GM21619 (cell line): ENCODE measurements around the gene MEX3A.
A peak's percentile ranks its signal among the peaks of the same experiment; 100 is the strongest.
"Not testable (repeated sequence)": the region's sequence is repeated elsewhere in the genome, so short reads cannot be mapped to it uniquely, and the experiment has no call there.

Experiments
- ATAC-seq: cut with Tn5 transposase; IDR thresholded peaks from one replicate; pipeline ENCODE4 v1.9.1; 2021; ENCODE audit not compliant: unreplicated experiment

MEX3A gene

DNA sequence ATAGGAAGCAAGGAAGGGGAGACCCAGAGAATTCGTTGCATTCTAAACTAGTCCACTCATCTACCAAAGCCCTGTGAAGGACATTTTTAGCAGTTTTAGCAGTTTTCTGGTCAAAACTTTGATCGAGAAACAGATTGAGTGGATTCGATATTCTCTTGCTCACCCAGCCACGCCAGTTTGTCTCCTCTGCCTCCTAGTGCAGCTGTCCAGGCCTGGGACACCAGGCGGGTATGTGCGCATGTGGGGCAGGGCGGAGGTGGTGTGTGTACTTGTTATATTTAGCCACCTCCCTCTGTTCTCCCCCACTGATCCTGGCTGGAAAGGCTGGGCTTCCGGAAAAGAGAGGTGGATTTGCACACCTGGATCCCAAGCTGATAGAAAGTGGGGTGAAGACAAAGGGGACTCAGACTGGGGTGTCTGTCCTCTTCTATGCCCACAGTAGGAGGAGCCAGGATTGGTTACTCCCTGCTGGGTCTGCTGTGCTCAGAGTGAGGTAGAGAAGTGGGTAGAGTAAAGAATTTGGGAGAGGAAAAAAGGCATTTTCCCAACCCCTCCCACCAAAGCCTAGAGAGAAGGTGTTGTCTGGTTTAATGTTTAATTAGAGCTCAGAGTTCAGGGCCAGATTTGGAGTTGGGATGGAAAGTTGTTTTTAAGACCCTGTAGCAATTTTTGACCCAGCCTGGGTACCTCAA is 36.1 kb upstream of the MEX3A start:
- no peak for ATAC-seq

DNA sequence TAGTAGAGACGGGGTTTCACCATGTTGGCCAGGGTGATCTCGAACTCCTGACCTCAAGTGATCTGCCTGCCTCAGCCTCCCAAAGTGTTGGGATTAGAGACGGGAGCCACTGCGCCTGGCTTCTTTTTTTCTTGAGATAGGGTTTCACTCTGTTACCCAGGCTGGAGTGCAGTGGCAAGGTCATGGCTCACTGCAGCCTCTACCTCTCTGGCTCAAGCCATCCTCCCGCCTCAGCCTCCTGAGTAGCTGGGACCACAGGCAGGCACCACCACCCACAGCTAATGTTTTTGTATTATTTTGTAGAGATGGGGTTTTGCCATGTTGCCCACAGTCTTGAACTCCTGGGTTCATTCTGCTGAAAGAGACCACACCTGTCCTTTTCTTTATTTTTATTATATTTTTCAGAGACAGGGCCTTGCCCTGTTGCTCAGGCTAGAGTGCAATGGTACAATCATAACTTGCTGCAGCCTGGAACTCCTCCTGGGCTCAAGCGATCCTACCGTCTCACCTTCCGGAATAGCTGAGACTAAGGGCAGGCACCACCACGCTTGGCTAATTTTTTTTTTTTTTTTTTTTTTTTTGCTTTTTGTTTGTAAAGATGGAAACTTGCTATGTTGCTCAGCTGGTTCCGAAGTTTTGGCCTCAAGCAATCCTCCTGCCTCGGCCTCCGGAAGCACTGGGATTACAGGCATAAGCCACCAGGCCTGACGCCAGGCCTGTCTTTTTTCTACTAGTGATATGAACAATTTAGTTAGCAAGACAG is 35.3 kb upstream of the MEX3A start:
- no peak for ATAC-seq

DNA sequence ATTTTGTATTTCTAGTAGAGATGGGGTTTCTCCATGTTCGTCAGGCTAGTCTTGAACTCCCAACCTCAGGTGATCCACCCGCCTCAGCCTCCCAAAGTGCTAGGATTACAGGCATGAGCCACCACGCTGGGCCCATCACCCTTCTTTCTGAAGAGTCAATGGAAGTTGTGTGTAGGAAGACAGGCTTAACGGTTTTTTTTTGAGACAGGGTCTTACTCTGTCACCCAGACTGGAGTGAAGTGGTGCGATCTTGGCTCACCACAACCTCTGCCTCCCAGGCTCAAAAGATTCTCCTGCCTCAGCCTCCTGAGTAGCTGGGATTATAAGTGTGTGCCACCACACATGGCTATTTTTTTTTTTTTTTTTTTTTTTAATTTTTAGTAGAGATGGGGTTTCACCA is 34.5 kb upstream of the MEX3A start:
- not testable (repeated sequence) for ATAC-seq

DNA sequence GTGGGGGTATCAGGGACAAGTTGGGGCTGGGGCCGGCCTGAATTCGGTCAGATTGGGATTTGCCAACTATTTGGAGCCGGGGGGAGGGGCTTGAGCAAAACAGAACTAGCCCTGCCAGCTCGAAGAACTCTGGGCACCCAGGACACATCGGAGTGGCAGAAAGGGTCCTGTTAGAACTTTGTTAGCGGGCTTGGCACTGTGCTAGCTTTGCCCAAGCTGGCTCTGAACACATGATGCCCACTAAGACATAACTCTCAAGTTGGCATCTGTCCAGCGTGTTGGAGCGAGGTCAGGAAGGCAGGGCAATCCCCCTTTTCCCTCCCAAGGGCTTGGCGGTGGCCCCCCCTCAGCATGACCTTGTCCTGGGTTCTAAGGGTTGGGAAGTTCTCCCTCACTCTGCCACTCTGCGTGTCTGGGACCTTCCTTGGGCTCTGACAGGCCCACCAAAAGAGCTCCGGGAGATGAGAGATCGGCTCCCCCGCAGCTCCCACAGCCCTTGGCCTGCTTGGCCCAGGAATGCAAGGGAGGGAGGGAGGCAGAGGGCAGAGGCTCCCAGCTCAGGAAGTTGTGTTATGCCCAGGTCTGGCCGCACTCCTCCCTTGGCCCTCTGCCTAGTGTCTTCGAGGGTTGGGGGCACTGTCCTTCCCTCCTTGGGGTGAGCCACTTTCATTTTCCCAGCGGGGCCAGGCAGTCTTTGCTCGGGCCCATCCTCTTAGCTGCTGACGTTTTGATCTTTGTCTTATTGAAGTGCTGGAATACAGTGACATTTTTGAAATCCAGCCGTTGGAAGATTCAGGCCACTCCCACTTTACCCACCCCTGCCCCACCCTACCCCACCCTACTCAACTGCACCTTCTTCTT is 33.5 kb upstream of the MEX3A start:
- ATAC-seq, result no peak

DNA sequence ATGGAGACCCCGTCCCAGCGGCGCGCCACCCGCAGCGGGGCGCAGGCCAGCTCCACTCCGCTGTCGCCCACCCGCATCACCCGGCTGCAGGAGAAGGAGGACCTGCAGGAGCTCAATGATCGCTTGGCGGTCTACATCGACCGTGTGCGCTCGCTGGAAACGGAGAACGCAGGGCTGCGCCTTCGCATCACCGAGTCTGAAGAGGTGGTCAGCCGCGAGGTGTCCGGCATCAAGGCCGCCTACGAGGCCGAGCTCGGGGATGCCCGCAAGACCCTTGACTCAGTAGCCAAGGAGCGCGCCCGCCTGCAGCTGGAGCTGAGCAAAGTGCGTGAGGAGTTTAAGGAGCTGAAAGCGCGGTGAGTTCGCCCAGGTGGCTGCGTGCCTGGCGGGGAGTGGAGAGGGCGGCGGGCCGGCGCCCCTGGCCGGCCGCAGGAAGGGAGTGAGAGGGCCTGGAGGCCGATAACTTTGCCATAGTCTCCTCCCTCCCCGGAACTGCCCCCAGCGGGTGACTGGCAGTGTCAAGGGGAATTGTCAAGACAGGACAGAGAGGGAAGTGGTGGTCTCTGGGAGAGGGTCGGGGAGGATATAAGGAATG is 32.8 kb upstream of the MEX3A start:
- ATAC-seq, result no peak

DNA sequence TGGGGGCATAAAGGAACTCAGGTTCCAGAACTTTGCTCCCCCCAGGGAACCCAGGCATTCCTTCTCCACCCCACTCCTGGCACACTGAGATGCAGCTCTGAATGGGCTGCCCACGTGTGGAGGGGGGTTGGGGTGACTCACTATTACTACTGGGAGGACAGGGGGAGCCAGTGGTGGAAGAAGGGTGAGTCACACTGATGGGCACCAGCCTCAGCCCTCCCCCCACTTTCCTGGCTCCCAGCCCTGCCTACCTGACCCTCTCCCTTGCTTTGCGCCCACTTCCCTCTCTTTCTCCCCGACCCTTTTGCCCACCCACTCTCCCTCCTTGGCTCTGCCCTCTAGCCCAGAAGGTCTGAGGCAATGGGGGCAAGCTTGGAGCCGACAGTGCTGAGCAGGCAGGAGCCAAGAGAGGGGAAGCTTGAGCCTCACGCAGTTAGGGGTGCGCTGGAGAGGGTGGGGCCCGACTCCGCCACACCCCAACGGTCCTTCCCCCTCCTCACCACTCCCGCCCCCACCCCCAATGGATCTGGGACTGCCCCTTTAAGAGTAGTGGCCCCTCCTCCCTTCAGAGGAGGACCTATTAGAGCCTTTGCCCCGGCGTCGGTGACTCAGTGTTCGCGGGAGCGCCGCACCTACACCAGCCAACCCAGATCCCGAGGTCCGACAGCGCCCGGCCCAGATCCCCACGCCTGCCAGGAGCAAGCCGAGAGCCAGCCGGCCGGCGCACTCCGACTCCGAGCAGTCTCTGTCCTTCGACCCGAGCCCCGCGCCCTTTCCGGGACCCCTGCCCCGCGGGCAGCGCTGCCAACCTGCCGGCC is 32.0 kb upstream of the MEX3A start, which contains the start of gene LMNA:
Gene LMNA (plus strand): TSS at position 611 of the 818 bp plus-strand sequence. CDS start 208 bp downstream, outside the sequence.
- peak; percentile 70 for ATAC-seq

DNA sequence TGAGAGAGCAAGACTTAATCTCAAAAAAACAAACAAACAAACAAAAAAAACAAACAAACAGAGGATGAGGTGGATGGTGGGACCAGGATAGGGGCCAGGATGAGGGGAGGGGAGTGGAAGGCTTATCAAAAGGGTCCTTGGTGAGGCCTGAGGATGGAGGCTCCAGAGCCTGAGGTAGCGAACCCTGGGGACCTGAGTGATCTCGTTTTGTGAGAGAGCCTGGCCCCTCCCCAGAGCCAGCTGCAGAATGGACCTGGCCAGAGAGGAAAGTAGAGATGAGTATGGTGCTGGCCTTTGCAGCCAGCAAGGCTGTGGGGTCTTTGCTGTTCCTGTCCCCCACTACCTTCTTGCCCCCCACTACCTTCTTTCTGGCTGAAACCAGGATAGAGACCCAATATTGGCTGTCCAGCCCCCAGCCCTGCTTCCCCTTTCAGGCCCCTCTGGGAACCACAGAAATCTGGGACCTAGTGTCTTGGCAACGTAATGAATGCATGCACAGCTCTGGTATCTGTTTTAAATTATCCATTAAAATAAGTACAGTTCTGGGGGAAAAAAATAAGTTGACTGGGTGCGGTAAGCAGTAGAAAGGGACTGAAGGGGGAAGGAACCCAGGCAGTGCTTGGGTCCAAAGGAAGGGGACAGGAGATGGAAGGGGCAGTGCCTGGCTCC is 31.2 kb upstream of the MEX3A start:
- no peak for ATAC-seq

DNA sequence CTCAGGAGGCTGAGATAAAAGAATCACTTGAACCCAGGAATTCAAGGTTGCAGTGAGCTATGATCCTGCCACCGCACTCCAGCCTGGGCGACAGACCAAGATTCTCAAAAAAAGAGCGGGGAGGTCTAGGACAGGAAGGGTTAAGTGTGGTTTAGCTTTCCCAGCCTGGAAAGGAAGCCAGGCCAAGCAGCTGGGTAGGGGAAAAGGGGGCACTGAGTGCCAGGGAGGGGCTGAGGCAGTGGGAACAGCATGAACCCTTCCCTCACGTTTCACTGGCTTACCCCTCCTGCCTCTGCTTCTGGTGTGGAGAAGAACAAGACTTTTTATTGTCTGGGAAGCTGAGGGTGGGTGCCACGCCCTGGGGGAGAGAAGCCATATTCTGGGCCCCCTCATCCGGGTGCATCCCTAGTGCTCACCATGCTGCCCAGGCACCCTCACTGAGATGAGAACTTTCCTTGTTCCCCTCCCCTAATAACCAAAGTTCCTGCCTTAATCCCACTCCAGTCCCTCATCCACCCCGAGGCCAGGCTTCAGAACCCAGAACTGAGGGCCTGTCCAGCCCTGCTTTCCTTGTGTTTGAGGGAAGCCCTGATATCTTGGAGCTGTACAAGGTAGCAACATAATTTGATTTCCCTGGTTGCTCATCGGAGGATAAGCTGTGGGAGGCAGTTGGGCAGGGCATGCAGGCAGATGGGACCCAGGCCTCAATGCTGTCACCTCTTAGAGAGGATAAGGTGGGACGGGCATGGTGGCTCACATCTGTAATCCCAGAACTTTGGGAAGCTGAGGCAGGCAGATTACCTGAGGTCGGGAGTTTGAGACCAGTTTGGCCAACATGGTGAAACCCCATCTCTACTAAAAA is 30.2 kb upstream of the MEX3A start:
- ATAC-seq, result no peak

DNA sequence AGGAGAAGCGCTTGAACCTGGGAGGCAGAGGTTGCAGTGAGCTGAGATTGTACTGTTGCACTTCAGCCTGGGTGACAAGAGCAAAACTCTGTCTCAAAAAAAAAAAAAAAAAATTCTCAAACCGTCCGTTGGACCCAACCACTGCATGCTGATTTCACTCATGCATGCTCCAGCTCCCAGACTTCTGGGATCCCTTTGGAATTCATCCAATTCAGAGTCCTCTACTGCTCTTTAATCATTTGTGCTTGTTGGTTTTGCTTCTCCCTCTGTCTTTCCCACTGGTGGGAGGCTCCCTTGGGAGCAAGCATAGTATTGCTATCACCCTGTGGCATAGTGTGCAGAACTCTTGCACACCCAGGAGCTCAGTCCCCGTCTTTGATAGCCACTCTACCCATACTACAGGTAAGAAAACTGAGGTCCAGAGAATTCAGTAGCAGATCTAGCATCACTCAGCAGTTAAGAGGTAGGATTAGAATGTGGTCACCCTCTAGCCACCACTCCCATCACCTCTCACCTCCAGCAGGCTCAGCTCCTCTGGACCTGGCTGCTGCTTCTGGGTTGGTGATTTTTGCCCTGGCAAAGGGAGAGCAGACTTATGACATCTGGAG is 29.2 kb upstream of the MEX3A start:
- no peak for ATAC-seq

DNA sequence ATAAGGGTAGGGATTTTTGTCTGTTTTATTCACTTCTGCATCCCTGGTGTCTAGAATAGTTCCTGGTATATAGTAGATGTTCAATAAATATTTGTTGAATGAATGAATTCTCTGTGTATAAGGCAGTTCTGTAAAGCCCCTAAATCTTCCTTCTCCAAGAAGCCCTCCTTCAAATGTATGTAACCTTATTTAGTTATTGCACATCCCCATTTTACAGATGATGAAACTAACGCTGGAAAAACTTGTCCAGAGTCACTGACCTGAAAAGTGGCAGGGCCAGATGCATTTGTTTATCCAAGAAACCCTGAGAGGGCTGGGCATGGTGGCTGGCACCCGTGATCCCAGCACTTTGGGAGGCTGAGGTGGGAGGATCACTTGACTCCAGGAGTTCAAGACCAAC is 28.0 kb upstream of the MEX3A start:
- ATAC-seq, result no peak

DNA sequence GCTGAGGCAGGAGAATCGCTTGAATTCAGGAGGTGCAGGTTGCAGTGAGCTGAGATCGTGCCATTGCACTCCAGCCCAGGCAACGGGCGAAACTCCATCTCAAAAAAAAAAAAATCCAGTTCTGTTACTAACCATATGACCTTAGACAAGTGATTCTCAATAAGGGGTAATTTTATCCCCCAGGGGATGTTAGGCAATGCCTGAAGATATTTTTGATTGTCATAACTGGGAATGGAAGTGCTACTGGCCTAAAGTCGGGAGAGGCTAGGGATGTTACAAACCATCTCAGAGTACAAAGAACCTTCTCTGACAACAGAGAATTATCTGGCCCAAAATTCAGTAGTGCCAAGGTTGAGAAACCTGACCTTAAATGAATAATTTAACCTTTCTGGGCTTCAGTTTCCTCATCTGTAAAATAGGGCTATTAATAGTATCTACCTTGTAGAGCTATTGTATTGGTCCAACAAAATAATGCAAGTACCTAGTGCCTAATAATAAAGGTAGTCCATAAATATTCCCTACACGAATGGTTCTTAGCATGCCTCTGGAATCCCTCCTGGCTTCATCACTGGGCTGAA is 26.5 kb upstream of the MEX3A start:
- no peak for ATAC-seq

DNA sequence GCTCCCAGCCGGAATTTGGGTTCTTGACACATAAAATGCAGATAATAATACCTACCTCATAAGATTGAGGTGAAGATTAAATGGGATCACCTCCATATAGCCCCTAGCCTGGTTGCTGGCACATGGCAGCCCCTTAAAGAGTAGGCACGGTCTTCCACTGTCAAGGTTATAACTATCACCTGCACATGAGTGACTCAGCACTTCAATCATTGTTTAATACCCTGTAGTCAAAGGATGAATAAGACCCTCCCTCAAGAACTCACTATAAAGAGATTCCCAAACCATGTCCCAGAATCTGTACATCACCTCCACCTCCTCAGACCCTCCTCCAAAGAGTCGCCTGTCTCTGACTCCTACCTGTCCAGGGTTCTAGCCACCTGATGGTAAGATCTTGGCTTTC is 25.8 kb upstream of the MEX3A start:
- no peak for ATAC-seq

DNA sequence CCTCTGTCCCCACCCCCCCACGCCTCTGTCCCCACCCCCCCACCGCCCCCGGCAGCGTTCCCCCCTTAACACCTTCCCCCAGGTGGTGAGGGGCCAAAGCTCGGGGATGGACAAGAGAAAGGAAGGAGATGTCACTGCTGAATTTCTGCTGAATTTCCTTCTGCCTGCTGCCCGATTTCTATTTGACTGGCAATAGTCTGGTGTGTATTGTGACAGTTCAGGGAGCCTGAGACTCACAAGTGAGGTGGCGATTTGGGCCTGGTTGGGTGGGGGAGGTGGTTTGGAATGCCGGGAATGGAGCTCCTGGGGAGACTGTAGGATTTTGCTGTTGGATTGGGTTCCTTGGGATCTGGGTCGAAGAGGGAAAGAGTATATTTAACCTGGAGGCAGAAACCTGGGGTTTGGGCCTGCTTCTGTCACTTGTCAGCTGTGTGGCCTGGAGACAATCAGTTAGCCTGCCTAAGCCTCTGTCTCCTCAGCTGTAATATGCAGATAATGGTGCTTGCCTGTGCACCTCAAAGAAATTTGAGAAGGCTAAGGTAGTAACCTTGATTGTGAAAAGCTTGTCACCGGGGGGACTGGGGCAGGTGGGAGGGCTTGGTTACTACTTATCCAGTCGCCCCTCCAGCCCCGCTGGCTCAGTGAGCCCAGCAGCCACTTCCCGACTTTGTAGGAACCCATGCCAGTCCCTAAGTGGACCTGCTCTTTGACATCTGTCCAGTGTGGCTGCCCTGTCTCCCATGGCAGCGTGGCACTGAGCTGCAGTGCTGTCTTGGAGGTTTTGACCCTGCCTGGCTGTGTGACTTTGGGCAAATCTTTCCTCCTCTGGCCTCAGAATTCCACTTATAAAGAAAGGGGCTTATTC is 24.6 kb upstream of the MEX3A start:
- ATAC-seq, result no peak

DNA sequence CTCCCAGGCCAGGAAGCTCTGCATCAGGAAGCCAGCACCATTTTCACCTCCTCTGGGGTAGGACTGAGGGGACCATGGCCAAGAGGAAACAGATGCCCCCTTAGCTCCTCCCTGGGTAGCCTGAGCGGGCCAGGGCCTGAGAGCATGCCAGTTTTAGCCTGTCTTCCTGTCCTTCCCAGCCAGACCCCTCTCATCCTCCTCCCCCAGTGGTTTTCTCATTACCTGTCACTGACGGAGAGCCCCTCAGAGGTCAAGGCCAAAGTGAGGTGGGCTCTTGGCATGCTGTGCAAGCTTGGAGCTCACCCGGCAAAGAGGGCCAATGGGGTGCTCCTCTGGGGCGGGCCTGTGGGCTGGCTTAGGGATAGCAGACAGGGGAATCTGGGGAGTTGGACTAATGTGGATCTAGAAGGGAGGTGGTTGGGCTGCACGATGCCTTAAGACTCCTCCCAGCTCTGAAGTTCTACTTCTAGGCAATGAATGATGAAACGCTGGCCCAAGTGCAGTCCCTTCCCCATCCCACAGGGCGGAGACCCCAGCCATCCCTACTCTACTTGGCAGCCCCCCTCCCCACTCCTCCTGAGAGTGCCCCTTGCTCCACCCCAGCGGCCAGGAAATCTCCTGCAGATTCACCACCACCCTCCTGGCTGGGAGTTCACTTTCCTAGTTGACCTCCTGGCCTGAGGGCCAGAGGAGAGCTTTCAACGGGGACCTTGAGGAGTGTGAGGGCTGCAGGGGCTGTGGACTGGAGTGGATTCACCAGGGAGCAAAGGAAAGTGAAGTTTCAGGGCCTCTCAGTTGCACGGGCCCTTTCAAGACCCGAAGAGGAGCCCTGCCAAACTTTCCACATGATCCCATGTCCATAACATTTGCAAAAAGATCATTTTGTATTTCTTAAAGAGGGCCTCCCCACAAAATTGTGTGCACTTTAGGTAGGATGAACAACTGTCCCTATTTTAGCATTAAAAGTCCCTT is 22.9 kb upstream of the MEX3A start:
- no peak for ATAC-seq

DNA sequence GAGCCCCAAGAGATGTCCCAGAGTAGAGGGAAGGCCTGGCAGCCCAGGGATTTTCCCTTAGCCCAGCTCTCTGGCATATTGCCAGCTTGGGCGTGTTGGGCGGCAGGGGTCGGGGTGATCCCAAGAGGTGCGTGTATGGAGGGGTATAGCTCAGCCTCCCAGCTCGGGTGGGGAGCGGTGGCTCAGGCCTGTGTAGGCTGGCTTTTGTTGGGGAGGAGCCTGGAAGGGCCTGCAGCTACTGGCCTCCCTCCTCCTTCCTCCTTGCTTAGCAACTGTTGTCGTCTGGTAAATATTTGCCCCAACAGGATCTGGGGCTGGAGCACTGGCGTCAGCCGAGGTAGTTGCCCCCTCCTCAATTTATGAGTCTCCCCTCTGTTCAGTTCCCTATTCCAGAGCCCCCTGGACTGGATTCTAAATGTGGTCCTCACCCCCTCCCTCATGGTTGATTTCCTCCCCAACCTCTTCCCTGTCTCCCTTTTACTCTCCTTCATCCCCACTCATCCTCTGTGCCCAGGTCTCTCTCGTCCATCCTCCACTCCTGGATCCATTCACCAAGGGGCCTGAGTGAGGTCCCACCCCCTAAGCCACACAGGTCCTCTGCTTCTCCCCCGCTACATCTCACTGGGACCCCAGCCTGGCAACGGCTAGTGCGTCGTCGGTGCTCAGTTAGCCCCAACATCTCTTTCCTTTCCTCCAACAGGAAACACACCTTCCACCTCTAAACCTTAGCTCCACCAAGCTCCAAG is 22.0 kb upstream of the MEX3A start:
- no peak for ATAC-seq
